ENCODE data around the gene PAMR1. TPM values are rescaled to one million over a fixed set of nuclear protein-coding genes. Genes with fewer than 3 reads are reported as not detected.
"Not testable (repeated sequence)": the region's sequence is repeated elsewhere in the genome, so short reads cannot be mapped to it uniquely, and the experiment has no call there.

Gene PAMR1
- total and polyA plus RNA-seq, 2 of the 8 experiments (the other 6 are each of a cell fraction or from before 2014, with no cell fraction given): 3.0 to 6.9 TPM

DNA sequence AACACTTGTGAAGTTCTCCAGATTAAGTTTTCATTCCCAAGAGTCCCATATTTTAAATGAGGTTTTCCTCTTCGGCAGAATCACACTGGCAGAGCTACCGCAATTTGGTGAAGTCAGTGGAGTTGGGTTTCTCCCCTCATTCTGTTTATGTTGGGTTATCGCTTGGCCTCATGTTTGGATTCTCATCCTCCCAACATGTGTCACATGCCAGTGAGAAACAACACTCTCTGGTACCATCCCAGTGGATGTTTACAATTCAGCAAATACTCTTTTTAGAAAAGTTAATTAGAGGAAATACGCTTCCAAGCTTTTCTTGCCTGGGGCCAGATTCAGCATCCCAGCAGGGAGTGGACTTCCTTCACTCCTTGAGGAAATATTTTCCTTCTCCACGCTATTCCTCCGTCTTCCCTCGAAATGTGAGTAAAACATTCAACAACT, 2.1 kb downstream of the PAMR1 start (continued):
- no peak for TF ChIP-seq TBP (IDR thresholded peaks at IDR 0.05; ENCODE audit: low read depth, low read length)

DNA sequence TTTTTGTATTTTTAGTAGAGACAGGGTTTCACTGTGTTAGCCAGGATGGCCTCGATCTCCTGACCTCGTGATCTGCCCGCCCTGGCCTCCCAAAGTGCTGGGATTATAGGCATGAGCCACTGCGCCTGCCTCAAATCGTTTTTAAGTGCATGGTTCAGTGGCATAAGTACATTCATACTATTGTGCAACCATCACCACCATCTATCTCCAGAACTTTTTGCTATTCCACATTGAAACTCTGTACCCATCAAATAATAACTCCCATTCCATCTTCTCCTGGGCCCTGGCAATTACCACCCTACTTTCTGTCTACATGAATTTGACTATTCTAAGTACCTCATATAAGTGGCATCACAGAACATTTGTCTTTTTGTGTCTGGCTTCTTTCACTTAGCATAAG, 3.3 kb downstream of the PAMR1 start:
- H4K5ac ChIP-seq (ENCODE audit: insufficient read length, low read depth, low read length); H4K20me1 ChIP-seq (replicated peaks in 1 of 2; ENCODE audit: control insufficient read depth in 1 of 2, insufficient read depth in 2 of 2, low read length in 2 of 2); FAIRE-seq; H3K23me2 ChIP-seq (ENCODE audit: low read depth, low read length); H3K4me1 ChIP-seq (replicated peaks in 1 of 4; ENCODE audit: control insufficient read depth in 3 of 4, insufficient read depth in 4 of 4, low read length in 3 of 4); H3K27ac ChIP-seq (ENCODE audit: low read depth, low read length); H2BK15ac ChIP-seq (ENCODE audit: low read length); H2AK5ac ChIP-seq (ENCODE audit: low read depth, low read length); H3K4me2 ChIP-seq (ENCODE audit: insufficient read depth in 1 of 2, low read depth in 2 of 2, low read length in 2 of 2); H3K4ac ChIP-seq (replicated peaks; ENCODE audit: insufficient read length, low read depth, low read length); H4K8ac ChIP-seq (ENCODE audit: extremely low read depth, insufficient read depth, low read length); H2AFZ ChIP-seq (ENCODE audit: low read length); H4K91ac ChIP-seq (replicated peaks; ENCODE audit: insufficient read length, low read length); H3K18ac ChIP-seq (ENCODE audit: extremely low read depth, low read length); H3K79me2 ChIP-seq (ENCODE audit: control insufficient read depth in 1 of 2, insufficient read depth in 2 of 2, low read length in 2 of 2); H3K56ac ChIP-seq (replicated peaks; ENCODE audit: insufficient read length, low read depth, low read length); H3K27me3 ChIP-seq (replicated peaks in 1 of 4; ENCODE audit: control insufficient read depth in 3 of 4, extremely low read depth in 1 of 4, insufficient read depth in 3 of 4, low read length in 3 of 4); H3K14ac ChIP-seq (ENCODE audit: insufficient read length); POLR2A ChIA-PET (ENCODE audit: partially characterized antibody); H2BK12ac ChIP-seq (ENCODE audit: low read depth, low read length); H3K9ac ChIP-seq (replicated peaks in 1 of 4; ENCODE audit: extremely low read depth in 1 of 4, low read depth in 3 of 4, low read length in 3 of 4); DNase-seq (ENCODE audit: low read depth in 1 of 2, low spot score in 2 of 2); H2BK20ac ChIP-seq (ENCODE audit: low read length); H3K36me3 ChIP-seq (ENCODE audit: control insufficient read depth in 2 of 4, insufficient read depth in 4 of 4, low read length in 3 of 4); H3K4me3 ChIP-seq (ENCODE audit: extremely low read depth in 1 of 4, insufficient read depth in 2 of 4, low read depth in 3 of 4, low read length in 4 of 4); H3K9me3 ChIP-seq (ENCODE audit: insufficient read depth in 2 of 2, low read depth in 1 of 2, low read length in 1 of 2); H3K23ac ChIP-seq (ENCODE audit: insufficient read length); H2BK120ac ChIP-seq (replicated peaks; ENCODE audit: low read depth, low read length); H3K79me1 ChIP-seq (ENCODE audit: low read depth, low read length); H2BK5ac ChIP-seq (ENCODE audit: low read depth, low read length): not testable (repeated sequence)
- 93% methylated on average over 5 of the region's 5 CpGs; no CpG with 5 or more reads in 1 of the 2 experiments for WGBS, 2 experiments (ENCODE audit: extremely low coverage in 1 of 2, insufficient coverage in 1 of 2, insufficient read length in 1 of 2, insufficient replicate concordance in 2 of 2, low coverage in 1 of 2, low lambda C conversion rate in 2 of 2, missing lambda C conversion rate in 1 of 2)
- CTCF ChIA-PET (ENCODE audit: partially characterized antibody): interaction anchor here (0.6 kb wide), 1 partner anchor 136 kb away, joined by 3 read pairs; no protein-coding TSS in a partner anchor

Measured in H1 (cell line).